ENCODE results near the gene SERPINA5.
"Not testable (repeated sequence)": the region's sequence is repeated elsewhere in the genome, so short reads cannot be mapped to it uniquely, and the experiment has no call there.

SERPINA5 gene

GRCh38 chr14:94575730-94576585 is 5.3 kb upstream of the SERPINA5 start:
- DNase-seq (ENCODE audit: low read depth in 2 of 2) = no peak

- not testable (repeated sequence) for DNase-seq (ENCODE audit: low read depth in 2 of 2)
These were observed 3.8 kb upstream of the SERPINA5 start for GRCh38 chr14:94577472-94577871.

DNA sequence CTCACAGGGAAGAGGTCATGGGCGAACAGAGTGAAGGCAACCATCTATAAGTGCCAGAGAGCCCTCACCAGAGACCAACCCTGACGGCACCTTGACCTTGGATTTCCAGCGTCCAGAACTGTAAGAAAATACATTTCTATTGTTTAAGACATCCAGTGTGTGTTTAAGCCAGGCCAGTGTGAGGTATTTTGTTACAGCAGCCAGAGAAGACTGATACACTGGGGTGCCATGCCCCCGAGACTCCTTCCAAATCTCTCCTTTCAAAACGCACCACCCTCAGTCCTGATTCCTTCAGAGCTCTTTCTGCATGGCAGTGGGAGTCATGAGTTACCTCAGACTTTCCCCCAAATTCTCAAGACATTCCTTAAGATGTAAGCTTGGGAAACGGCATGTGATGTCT is 2.5 kb upstream of the SERPINA5 start:
- no peak for DNase-seq (ENCODE audit: low read depth in 2 of 2)

DNA sequence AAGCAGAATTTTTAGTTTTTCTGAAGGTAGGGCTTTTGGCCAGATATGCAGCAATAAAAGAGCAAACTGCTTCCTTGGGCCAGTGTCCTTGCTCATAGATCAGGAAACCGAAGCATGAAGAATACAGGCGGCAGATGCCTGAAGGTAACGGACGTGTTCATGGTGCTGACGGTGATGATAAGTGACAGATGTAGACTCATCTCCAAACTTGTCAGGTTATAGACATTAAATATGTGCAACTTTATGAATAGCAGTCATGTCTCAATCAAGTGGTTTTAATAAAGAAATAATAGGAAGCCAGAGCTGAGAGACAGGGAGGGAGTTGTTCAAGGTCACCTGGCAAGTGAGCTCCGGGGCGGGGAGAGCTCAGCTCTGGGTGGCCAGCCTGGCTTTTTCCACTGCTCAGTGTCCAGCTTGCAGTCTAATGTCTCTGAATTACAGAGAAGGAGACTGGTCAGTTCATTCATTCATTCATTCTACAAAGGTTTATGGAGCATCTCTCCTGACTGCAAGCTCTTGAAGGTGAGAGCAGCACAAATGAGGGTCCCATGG is 1.0 kb downstream of the SERPINA5 start:
- no peak for DNase-seq (ENCODE audit: low read depth in 2 of 2)

DNA sequence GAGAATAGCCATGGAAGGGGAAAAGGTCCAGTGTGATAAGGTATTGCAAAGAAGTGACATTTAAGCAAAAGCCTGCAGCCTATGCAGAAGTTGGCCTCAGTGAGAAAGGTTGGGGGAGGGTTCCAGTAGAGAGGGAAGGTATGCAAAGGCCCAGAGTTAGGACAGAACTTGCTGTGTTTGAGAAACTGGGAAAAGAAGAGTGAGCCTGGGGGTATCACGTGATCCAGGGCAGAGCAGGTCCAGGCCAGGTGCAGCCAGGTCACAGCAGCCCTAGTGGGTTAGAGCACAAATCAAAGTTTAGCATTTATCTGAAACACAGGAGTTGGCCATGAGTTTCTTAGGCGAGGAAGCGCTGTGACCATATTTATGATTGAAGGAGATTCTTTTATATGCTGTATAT is 1.6 kb downstream of the SERPINA5 start:
- DNase-seq (ENCODE audit: low read depth in 2 of 2) = no peak

DNA sequence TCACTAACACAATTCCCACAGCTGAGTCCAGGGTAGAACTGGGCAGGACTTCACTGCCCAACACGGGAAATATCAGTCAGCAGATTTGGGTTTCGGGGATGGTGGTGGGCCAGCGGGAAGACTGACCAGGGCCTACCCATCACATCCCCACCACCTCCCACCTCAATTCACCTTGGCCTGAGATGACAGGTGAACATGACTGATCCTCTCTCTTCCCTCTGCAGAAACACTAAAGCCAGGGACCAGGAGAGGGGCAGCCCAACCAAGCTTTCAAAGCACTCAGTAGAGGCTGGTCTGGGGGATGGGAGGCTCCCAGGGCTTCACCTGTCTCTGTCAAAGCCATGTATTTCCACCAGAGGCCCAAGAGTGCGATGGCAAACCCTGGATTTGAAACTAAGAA is 2.3 kb downstream of the SERPINA5 start:
- DNase-seq (ENCODE audit: low read depth in 2 of 2) = no peak

GRCh38 chr14:94584591-94585280 is 3.5 kb downstream of the SERPINA5 start:
- DNase-seq (ENCODE audit: low read depth in 2 of 2) = no peak

- no peak for DNase-seq (ENCODE audit: low read depth in 2 of 2)
These were observed 5.4 kb downstream of the SERPINA5 start for GRCh38 chr14:94586635-94587034.

DNA sequence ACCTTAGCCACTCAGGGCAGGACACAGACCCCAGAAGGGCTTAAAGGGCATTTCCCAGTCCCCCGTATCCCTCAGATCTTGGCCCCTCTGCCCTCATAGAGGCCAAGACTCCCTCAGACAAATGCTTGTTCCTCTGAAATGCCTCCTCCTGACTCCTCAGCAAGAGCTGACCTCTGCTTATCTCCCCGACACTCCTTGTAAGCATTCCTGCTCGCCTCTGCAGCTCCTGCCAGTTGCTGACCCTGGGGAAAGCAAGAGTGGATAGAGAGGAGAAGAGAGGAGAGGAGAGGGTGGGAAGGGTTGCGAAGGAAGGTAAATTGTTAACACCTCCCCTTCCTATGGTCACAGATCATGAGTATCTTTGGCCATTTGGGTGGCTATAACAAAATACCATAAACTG is 7.1 kb downstream of the SERPINA5 start:
- no peak for DNase-seq (ENCODE audit: low read depth in 2 of 2)

GRCh38 chr14:94591073-94591472 is 9.8 kb downstream of the SERPINA5 start:
- no peak for DNase-seq (ENCODE audit: low read depth in 2 of 2)

DNA sequence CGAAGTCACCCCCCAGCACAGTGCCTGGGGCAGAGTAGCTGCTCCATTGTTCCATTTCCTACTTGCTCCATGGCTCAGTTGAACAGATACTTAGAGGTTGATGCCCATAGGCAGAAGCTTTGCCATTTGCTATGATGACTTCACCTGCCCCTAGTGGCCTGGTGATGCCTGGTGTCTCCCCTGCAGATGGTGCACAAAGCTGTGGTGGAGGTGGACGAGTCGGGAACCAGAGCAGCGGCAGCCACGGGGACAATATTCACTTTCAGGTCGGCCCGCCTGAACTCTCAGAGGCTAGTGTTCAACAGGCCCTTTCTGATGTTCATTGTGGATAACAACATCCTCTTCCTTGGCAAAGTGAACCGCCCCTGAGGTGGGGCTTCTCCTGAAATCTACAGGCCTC is 10.6 kb downstream of the SERPINA5 start:
- DNase-seq (ENCODE audit: low read depth in 2 of 2) = no peak

DNA sequence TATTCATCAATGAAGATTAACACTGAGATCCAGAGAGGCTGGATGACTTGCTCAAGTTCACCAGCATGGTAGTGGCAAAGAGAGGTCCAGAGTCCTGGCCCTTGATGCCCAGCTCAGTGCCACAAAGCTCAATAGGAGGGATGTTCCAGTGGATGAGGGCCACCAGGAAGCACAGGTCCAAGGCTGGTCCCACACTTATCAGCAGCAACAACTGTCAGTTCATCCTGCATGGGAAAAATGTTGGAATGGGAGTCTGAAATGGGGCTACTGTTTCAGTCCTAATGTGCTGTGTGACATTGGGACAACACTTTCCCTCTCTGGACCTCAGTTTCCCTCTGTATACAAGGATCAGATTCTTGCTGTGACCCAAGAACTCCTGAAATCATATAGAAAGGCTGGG is 11.2 kb downstream of the SERPINA5 start:
- no peak for DNase-seq (ENCODE audit: low read depth in 2 of 2)

GRCh38 chr14:94593376-94593748 is 12.1 kb downstream of the SERPINA5 start:
- DNase-seq (ENCODE audit: low read depth in 2 of 2) = no peak

DNA sequence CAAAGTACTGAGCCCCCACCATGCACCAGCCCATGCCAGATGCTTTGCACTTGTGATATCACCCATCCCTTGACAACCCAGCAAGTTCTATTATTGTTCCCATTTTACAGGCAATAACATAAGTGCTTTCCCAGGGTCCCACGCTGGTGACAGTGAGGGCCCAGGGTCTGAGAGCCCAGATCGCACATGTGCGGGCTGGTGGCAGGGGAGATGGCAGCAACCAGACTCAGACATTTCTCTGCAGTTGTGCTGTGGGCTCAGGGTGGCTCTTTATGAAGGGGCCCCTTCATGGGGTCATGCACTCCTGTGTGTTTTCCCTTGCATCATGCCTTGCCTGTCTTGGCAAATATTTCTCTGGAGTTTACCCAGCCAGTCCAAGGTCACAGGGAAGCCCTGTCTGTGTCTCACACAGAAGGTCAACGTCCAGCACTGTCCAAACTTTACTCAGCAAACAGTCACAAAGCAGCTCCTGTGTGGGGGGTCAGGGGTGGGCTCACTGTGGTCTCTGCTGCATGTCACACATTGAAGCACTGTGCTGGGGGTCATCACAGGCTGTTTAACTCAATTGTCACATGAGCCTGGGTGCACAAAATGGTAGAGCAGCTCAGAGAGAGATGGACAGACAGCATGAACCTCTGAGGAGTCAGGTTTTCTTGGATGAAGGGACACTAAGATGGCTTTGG is 12.7 kb downstream of the SERPINA5 start:
- no peak for DNase-seq (ENCODE audit: low read depth in 2 of 2)

GRCh38 chr14:94594441-94594840 is 13.2 kb downstream of the SERPINA5 start:
- no peak for DNase-seq (ENCODE audit: low read depth in 2 of 2)

DNA sequence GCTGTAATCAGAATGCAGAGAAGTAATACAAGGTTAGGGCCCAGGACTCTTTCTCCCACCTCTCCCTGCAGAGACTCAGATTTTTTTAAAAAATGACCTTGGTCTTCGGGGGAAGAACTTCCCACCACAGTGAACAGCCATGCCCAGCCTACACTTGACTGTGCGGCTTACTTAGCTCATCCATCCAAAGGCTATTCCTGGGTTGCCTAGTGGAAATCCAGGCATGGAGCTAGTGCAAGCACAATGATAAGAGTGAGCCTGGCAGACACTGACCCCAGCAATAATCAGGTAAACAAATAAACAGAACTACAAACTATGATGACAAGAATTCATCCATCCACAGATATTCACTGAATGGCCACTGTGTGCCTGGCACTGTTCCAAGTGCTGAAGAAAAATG is 14.7 kb downstream of the SERPINA5 start:
- no peak for DNase-seq (ENCODE audit: low read depth in 2 of 2)

DNA sequence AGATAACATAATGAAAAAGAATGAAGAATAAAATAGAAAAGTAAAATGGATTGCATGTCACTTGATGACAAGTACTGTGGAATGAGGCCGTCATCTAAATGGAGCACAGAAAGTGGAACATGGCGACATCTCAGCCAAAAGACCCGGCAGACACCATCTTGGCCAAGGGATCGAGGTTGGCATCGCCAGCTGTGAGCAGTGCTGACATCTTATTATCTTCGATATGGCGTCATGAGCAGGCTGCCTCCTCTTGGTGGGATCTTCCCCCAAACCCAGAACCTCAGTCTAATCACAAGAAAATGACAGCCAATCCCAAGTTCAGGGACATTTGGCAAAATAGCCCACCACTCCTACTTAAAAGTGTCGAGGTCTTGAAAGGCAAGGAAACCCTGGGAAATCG is 15.1 kb downstream of the SERPINA5 start:
- DNase-seq (ENCODE audit: low read depth in 2 of 2) = no peak

- DNase-seq (ENCODE audit: low read depth in 2 of 2) = no peak
These were observed 16.6 kb downstream of the SERPINA5 start for GRCh38 chr14:94597788-94598187.

DNA sequence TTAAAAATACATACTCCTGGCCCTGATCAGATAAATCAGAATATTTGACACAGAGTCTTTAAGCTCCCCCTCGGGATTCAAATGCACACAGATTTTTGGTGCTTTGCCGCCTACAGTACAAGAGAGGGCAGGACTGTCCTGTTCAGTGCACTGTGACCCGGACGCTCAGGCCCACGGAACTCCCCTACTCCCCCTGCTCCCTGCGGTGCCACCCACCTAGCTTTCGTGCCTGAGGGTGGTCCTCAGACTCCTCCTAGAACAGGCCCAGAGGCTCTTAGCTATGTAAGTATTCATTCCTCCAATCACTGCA is 17.2 kb downstream of the SERPINA5 start:
- no peak for DNase-seq (ENCODE audit: low read depth in 2 of 2)

DNA sequence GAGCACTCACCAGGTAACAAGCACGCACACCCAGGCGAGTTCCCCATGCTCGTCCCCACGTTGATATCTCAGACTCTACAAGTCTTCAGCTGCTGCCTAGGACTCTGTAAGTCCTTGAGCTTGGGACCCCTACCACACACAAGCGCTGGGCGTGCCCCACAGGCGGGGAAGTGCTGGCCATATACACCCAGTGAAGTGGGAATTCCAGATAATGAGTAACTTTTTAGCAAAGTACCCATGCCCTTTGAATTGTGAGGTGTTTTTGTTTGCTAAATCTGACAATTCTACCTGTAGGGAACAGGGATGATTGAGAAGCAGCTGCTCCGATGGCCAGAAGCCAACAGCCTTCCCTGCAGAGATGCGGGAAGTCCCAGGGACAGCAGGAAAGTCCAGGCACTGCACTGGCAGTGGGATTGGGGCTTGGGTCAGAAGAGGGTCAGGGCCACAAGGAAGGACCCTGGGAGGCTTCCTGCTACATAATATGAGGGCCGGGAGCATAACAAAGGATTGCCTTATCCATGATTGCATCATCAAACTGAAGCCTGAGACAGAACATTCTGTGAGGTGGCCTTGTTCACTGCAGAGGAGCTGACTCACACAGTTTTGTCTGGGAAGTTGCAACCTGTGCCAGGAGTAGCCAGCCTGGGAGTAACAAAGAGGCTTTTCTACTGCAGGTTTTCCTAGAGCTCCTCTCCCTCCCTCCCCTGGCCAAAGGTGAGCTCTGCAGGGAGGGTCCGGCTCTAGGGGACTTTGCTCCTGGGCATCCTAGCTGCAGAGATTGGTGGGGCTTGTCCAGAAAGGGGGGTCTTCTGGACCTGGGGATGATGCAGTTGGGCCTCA is 17.8 kb downstream of the SERPINA5 start:
- no peak for DNase-seq (ENCODE audit: low read depth in 2 of 2)

DNA sequence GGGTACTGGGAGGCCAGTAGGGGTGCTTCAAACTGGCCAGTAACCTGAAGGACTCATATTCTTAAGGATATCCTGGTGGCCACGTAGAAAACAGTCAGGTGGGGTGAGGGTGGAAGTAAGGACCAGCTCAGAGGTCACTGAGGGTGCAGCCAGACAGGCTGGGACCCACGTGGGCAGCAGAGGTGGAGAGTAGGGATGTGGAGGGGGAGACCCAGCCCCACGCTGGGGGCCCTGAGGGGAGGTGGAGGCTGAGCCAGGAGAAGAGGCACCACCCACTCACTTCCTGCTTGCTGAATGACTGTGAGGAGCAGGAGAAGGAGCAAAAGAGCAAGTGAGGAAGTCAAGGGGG is 18.4 kb downstream of the SERPINA5 start:
- no peak for DNase-seq (ENCODE audit: low read depth in 2 of 2)

DNA sequence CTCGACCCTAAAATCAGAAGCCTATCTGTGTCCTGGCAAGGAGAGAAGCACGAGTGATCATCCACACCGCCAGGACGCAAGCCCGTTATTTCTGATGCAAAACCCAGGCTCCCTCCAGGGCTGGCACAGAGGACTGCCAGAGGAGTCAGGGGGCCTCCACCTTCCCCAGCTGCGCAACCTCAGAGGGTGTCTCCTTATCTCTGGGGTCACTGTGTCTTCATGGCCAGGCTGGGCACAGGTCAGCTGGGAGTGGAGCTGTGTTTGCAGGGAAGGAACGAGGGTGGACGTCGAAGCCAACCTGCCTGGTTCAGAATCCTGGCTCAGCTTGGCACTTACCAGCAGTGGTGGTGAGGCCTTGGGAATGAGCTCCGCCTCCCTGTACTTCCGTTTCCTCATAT is 18.9 kb downstream of the SERPINA5 start:
- DNase-seq (ENCODE audit: low read depth in 2 of 2) = no peak

All from activated CD4-positive, alpha-beta T cell treated with anti-CD3 and anti-CD28 coated beads for 24 hours (primary cell).